Esophagus squamous epithelium (tissue), 5 donors: ENCODE measurements around the gene GNG8. TPM values are rescaled to one million over a fixed set of nuclear protein-coding genes. Genes with fewer than 3 reads are reported as not detected.

Experiments
- DNase-seq: peaks from one replicate; lab custom pipeline; 2025; lab: John Stamatoyannopoulos, UW
- H3K27ac ChIP-seq, 4 donors: fragments of 200-600 bp; sonication (generic); one replicate each; pipeline ENCODE4 v1.5.1; 2016 to 2019; ENCODE audit warnings: mild to moderate bottlenecking in 1 of 4
- H3K27me3 ChIP-seq, 4 donors: fragments of 200-600 bp; sonication (generic); 1 replicate in 3 of 4; 2 replicates in 1 of 4; pipeline versions ENCODE4 v1.5.1 to v1.6.0; 2017 to 2021; ENCODE audit warnings: antibody characterized with exemption in 1 of 4
- H3K36me3 ChIP-seq, 3 donors: fragments of 200-600 bp; sonication (generic); one replicate each; pipeline ENCODE4 v1.5.1; 2016 to 2019
- H3K4me1 ChIP-seq, 3 donors: fragments of 200-600 bp; sonication (generic); one replicate each; pipeline ENCODE4 v1.5.1; 2017 to 2019
- H3K4me3 ChIP-seq, 4 donors: fragments of 200-600 bp; sonication (generic); 1 replicate in 3 of 4; 2 replicates in 1 of 4; pipeline ENCODE4 v1.5.1; 2016 to 2019; ENCODE audit warnings: mild to moderate bottlenecking in 2 of 4, moderate library complexity in 1 of 4
- H3K9me3 ChIP-seq, 3 donors: fragments of 200-600 bp; sonication (generic); one replicate each; pipeline ENCODE4 v1.5.1; 2016 to 2019
- CTCF ChIP-seq, 6 experiments: fragments of 450-650 bp in 4 of 6; fragments of 200-600 bp in 2 of 6; sonication (generic) in 2 of 6; IDR thresholded peaks; one replicate each; pipeline ENCODE4 v1.5.1; 2016 to 2019; ENCODE audit warnings: antibody characterized with exemption in 6 of 6, mild to moderate bottlenecking in 4 of 6, moderate library complexity in 4 of 6
- POLR2A ChIP-seq, 4 donors: fragments of 450-650 bp; IDR thresholded peaks; one replicate each; pipeline ENCODE4 v1.6.1; 2017; ENCODE audit warnings: antibody characterized with exemption in 4 of 4, mild to moderate bottlenecking in 4 of 4, moderate library complexity in 3 of 4
- WGBS, 2 donors: methylation state at CpG; one replicate each; pipeline ENCODE4 v1.1.5; 2018; 5-methylcytosine and 5-hydroxymethylcytosine counted together
- intact Hi-C: fragments of 100-400 bp; cut with DNase I; formaldehyde crosslinking; loops from one replicate; pipeline ENCODE4 v1.15.0; 2022
- total RNA-seq, 4 donors: library from RNA; depleted of rRNA; stranded (reverse); fragments of >200 nt; gene quantifications; one replicate each; pipeline ENCODE4 v1.1.0, GENCODE V29; 2016
- donor health status: DM: yes; HTN: yes; CAD: no.

Gene GNG8
- total RNA-seq, 4 donors from 2014 or later = not detected

- H3K4me3 ChIP-seq = no peak overlapping the region
- peaks cover 40 to 61% (median 43%) of the 10 kb centered on the region in 3 donors for H3K36me3 ChIP-seq
- 83 to 87% methylated on average over 22 to 30 of the region's 30 CpGs for whole genome bisulfite sequencing, 2 donors
- H3K4me1 ChIP-seq = peaks cover 0 to 57% (median 15%) of the 10 kb centered on the region in 3 donors
- TF ChIP-seq CTCF (IDR thresholded peaks at IDR 0.05) (no peak), POLR2A (IDR thresholded peaks at IDR 0.05) (no peak)
- no peaks in the 10 kb centered on the region for H3K9me3 ChIP-seq
- intact Hi-C loops = no loop called here
- H3K27ac ChIP-seq = no peak overlapping the region
- no peak for DNase-seq
- H3K27me3 ChIP-seq = no peaks in the 10 kb centered on the region
Measured at GRCh38 chr19:46609511-46610412, 26.2 kb downstream of the GNG8 start.

- Histone ChIP-seq H3K36me3 (peaks cover 40 to 63% (median 43%) of the 10 kb centered on the region in 3 donors), H3K9me3 (no peaks in the 10 kb centered on the region), H3K27ac (no peak overlapping the region), H3K4me1 (peaks cover 1 to 57% (median 22%) of the 10 kb centered on the region in 3 donors), H3K27me3 (no peaks in the 10 kb centered on the region), H3K4me3 (no peak overlapping the region)
- intact Hi-C loops = no loop called here
- 86 to 90% methylated on average over 17 to 22 of the region's 27 CpGs for WGBS, 2 donors
- DNase-seq = no peak
- TF ChIP-seq POLR2A (IDR thresholded peaks at IDR 0.05) = no peak
- no peak for TF ChIP-seq CTCF (IDR thresholded peaks at IDR 0.05)
Measured at GRCh38 chr19:46608581-46609345, 27.2 kb downstream of the GNG8 start.

GRCh38 chr19:46608178-46608577, 27.8 kb downstream of the GNG8 start:
- Histone ChIP-seq H3K27me3 (no peaks in the 10 kb centered on the region), H3K27ac (no peak overlapping the region), H3K36me3 (peaks cover 40 to 63% (median 43%) of the 10 kb centered on the region in 3 donors), H3K4me1 (peaks cover 7 to 60% (median 28%) of the 10 kb centered on the region in 3 donors), H3K9me3 (no peaks in the 10 kb centered on the region), H3K4me3 (no peak overlapping the region)
- DNase-seq = no peak
- TF ChIP-seq CTCF (IDR thresholded peaks at IDR 0.05) (no peak), POLR2A (IDR thresholded peaks at IDR 0.05) (no peak)
- intact Hi-C loops = no loop called here
- WGBS, 2 donors = 80 to 100% methylated on average over 1 to 2 of the region's 9 CpGs

GRCh38 chr19:46607448-46607841, 28.6 kb downstream of the GNG8 start:
- Histone ChIP-seq H3K4me3 (no peak overlapping the region), H3K27me3 (no peaks in the 10 kb centered on the region), H3K27ac (no peak overlapping the region), H3K36me3 (peaks cover 40 to 63% (median 43%) of the 10 kb centered on the region in 3 donors), H3K9me3 (no peaks in the 10 kb centered on the region), H3K4me1 (peaks cover 14 to 66% (median 36%) of the 10 kb centered on the region in 3 donors)
- intact Hi-C loops = no loop called here
- TF ChIP-seq CTCF (IDR thresholded peaks at IDR 0.05) = no peak
- TF ChIP-seq POLR2A (IDR thresholded peaks at IDR 0.05) = no peak
- WGBS, 2 donors = 89 to 90% methylated on average over 7 to 12 of the region's 12 CpGs
- no peak for DNase-seq
